Measurements from ENCODE around the gene KCNMA1.

DNA sequence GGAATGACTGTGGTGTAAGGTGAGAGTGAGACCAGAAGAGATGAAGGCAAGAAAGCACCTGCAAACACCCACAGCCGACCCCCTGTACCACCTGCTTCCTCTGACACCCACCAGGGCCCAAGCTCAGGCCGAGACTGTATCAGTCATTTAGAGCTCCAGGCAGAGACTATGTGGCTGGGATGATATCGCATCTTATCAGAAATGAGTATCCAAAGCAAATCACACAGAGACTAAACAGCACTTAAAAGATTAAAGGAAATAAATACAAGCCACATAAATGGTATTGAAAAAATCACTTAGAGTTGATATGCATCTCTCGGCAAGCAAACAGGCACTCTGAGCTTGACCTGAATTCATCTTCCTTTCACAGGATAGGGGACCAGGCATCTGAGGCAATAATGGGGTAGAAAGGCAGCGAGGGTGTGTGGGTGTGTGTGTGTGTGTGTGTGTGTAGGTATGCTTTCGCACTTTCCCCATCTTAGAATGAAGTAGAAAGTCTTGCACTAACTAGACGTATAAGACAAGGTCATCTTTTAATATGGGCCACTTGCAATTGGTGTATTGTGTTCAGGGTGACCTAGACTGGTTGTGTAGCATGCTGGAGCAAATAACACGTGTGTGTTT lies 665.9 kb downstream of the KCNMA1 start:
- TF ChIP-seq ZNF274 (IDR thresholded peaks at IDR 0.05; ENCODE audit: low read depth, low read length) (no peak), SUZ12 (IDR thresholded peaks at IDR 0.05; ENCODE audit: extremely low read depth, insufficient read depth, insufficient read length) (no peak)

Data from NT2/D1 (cell line).